AG04449 (cell line): Measurements from ENCODE around the gene CBLC.

Experiments used
- CTCF ChIA-PET: fragments of 350-600 bp; formaldehyde crosslinking; extraction: SDS; loops from one replicate; lab custom pipeline; 2021; ENCODE audit warnings: antibody characterized with exemption; lab: Yijun Ruan, JAX
- POLR2A ChIA-PET: fragments of 400-600, 350-600 bp; formaldehyde crosslinking; extraction: SDS; loops from one replicate; lab custom pipeline; 2020; ENCODE audit warnings: antibody characterized with exemption, inconsistent platforms; lab: Yijun Ruan, JAX
- DNase-seq: peaks from one replicate; pipeline ENCODE4 v3.0.0-alpha.2; 2010; ENCODE audit warnings: low read depth, low spot score
- H3K4me3 ChIP-seq: 2 replicates; pipeline ENCODE4 v1.5.1; 2011; ENCODE audit warnings: low read depth, mild to moderate bottlenecking, control low read depth, low read length
- TF ChIP-seq, protein P1 (sequence below): IDR thresholded peaks from one replicate; pipeline ENCODE4 v1.5.1; 2011; ENCODE audit warnings: mild to moderate bottlenecking, moderate library complexity, low read length, control low read depth, inconsistent platforms; ENCODE audit not compliant: insufficient read depth; ENCODE audit errors: missing control alignments

Gene CBLC

DNA sequence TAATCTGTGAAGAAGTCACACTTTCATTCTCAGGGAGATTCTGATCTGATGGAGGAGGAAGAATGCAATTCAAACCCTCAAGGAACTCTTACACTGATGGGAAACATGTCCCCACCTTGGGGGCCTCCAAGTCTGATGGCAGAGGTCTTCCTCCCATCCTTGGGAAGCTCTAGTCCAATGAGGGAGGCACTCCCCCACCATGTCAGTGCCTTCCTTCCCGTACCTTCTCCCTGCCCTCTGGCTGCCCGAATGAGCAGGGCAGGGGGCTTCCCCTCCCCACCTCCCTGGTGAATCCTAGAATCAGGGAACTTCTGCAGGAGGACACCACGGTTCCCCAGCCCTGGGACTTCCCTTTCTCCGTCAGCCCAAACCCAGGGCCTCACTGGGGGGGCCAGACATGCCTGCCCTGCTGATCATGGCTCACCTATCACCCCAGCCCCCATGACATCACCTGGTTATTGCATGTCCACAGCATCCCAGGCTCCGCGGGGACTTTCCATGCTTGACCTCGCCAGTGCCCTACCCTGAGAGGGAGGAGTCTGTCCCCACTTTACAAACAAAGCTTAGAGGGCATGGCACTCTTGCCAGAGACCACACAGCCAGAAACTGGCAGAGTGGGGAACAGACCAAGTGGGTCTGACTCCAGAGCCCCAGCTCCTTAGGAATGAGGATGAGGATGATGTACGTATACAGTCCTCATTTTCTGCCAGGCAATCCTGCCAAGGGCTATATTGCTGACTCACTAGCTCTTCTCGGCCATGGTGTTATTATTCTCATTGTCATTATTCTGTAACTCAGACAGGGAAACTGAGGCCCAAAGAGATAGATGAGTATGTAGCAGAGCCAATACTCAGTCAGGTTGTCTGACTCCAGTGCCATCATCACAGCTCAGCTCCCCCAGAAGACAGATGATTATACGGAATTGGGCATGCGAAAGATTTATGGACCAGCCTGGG, 38.8 kb upstream of the CBLC start:
- H3K4me3 ChIP-seq, result no peak overlapping the region
- ChIA-PET CTCF (interaction anchor here (1.0 to 8.6 kb wide), 4 partner anchors 15 to 50 kb away, joined by 3 to 87 read pairs (median 9); no protein-coding TSS in a partner anchor), POLR2A (interaction anchor here (0.6 to 0.7 kb wide), 2 partner anchors 14 to 91 kb away, joined by 3 read pairs; no protein-coding TSS in a partner anchor)
- no peak for DNase-seq
- TF ChIP-seq, protein P1, sequence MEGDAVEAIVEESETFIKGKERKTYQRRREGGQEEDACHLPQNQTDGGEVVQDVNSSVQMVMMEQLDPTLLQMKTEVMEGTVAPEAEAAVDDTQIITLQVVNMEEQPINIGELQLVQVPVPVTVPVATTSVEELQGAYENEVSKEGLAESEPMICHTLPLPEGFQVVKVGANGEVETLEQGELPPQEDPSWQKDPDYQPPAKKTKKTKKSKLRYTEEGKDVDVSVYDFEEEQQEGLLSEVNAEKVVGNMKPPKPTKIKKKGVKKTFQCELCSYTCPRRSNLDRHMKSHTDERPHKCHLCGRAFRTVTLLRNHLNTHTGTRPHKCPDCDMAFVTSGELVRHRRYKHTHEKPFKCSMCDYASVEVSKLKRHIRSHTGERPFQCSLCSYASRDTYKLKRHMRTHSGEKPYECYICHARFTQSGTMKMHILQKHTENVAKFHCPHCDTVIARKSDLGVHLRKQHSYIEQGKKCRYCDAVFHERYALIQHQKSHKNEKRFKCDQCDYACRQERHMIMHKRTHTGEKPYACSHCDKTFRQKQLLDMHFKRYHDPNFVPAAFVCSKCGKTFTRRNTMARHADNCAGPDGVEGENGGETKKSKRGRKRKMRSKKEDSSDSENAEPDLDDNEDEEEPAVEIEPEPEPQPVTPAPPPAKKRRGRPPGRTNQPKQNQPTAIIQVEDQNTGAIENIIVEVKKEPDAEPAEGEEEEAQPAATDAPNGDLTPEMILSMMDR, result no peak

DNA sequence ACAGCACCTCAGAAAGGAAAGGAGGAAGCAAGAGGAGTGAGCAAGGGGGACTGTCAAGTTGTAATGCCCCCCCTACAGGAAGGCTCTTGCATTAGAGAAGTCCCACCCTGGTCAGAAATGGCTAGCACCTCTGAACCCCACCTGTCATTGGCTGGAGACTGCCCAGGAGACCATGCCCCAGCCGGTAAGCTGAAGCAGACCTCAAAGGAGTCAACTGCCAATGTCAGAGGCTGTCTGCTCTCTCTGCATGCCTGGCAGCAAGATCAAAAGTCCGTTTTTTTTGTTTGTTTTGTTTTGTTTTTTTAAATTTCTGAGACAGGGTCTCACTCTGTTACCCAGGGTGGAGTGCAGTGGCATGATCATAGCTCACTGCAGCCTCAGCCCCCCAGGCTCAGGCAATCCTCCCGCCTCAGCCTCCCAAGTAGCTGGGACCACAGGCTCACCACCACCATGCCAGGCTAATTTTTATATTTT, 37.3 kb upstream of the CBLC start:
- no peak for DNase-seq
- no peak overlapping the region for H3K4me3 ChIP-seq
- TF ChIP-seq, protein P1, result peak; percentile 6
- ChIA-PET CTCF (interaction anchor here (0.6 to 8.6 kb wide), 9 partner anchors 9 to 44 kb away, joined by 3 to 87 read pairs (median 4); no protein-coding TSS in a partner anchor), POLR2A (no interaction called here)

DNA sequence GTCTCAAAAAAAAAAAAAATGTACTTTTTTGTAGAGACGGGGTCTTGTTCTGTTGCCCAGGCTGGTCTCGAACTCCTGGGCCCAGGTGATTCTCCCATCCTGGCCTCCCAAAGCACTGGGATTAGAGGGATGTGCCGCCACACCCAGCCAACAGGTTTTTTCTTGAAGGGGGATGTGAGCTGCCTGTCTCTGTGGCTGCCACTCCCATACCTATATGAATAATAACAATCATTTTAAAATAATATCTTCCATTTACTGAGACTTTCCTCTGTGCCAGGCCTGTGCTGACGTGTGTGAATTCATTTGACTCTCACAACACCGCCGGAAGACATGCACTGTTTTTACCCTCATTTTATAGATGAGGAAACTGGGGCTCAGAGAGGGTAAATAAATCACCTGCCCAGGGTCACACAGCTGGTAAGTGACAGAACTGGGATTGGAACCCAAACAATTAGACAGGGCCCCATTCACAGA, 36.4 kb upstream of the CBLC start:
- TF ChIP-seq, protein P1, result no peak
- ChIA-PET POLR2A (interaction anchor here (1.1 to 2.3 kb wide), 3 partner anchors 12 to 17 kb away, joined by 5 to 14 read pairs (median 6); no protein-coding TSS in a partner anchor), CTCF (interaction anchor here (1.1 to 8.6 kb wide), 6 partner anchors 8 to 43 kb away, joined by 3 to 87 read pairs (median 5); no protein-coding TSS in a partner anchor)
- no peak for DNase-seq
- H3K4me3 ChIP-seq, result no peak overlapping the region

DNA sequence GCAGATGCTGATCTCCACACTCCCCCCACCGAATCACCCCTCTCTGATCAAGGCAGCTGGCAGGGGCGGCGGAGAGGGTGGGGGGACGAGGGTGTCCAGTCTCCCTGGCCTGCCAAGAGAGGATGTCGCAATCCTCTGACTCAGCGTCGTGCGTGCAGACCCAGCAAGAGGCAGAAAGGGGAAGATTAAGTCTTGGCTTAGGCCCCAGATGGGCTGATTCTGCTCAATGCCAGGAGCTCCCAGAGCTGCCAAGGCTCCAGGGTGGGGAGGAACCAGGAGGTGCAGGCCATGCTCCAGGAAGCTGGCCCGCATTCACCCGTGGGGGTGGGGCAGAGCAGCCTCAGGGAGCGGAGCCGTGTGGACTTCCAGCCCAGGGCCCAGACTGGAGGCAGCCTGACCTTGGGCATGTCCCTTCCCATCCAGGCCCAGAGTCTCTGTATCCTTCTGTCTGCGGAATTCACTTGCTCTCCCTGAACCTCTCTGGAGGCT, 35.8 kb upstream of the CBLC start:
- ChIA-PET CTCF (interaction anchor here (1.1 to 8.6 kb wide), 5 partner anchors 11 to 52 kb away, joined by 3 to 87 read pairs (median 3); no protein-coding TSS in a partner anchor), POLR2A (interaction anchor here (0.6 to 2.3 kb wide), 7 partner anchors 9 to 154 kb away, joined by 3 to 14 read pairs (median 4); no protein-coding TSS in a partner anchor)
- TF ChIP-seq, protein P1, result no peak
- no peak overlapping the region for H3K4me3 ChIP-seq
- DNase-seq, result peak; percentile 98

DNA sequence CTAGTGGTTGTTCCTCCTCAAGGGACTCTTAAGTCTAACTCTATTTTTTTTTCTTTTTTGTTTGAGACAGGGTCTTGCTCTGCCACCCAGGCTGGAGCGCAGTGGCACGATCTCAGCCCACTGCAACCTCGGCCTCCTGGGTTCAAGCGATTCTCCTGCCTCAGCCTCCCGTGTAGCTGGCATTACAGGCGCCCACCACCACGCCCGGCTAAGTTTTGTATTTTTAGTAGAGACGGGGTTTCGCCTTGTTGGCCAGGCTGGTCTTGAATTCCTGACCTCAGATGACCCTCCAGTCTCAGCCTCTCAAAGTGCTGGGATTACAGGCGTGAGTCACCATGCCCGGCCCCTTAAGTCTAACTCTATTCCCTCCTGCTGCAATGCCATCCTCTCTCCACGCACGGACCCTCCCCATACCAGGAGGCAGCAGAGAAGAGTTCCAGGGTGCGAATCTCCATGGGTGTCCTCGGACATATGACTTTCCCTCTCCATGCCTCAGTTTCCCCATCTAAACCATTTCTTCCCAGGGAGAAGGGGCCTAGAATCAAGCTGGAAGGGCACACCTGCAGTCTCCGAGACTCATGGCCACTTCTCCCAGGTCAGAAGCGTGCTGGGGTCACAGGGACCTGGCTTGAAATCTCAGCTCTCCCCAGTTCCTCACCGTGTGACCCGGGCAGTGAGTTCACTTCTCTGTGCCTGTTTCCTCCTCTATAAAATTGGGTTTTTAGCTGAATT, 35.2 kb upstream of the CBLC start:
- H3K4me3 ChIP-seq, result no peak overlapping the region
- CTCF ChIA-PET, result interaction anchor here (0.6 to 8.6 kb wide), 7 partner anchors 11 to 166 kb away, joined by 3 to 87 read pairs (median 3); no protein-coding TSS in a partner anchor
- no peak for DNase-seq
- POLR2A ChIA-PET, result interaction anchor here (0.6 to 2.3 kb wide), 7 partner anchors 9 to 154 kb away, joined by 3 to 14 read pairs (median 4); no protein-coding TSS in a partner anchor
- TF ChIP-seq, protein P1, result no peak
